Upper lobe of right lung (tissue), 1 donor: ENCODE measurements around the gene CD207. TPM values are rescaled to one million over a fixed set of nuclear protein-coding genes. Genes with fewer than 3 reads are reported as not detected.
A peak's percentile ranks its signal among the peaks of the same experiment; 100 is the strongest.

Experiments
- ATAC-seq: fragments of 200-7000 bp; cut with Tn5 transposase; one replicate; pipeline ENCODE4 v1.9.1; 2020; ENCODE audit warnings: mild to moderate bottlenecking, moderate library complexity
- DNase-seq: peaks from one replicate; pipeline ENCODE4 v3.0.0-alpha.2; 2020
- H3K27ac ChIP-seq: fragments of 200-600 bp; one replicate; pipeline ENCODE4 v1.8.0; 2022
- H3K27me3 ChIP-seq: fragments of 200-600 bp; one replicate; pipeline ENCODE4 v1.8.0; 2022; ENCODE audit warnings: mild to moderate bottlenecking
- H3K36me3 ChIP-seq: fragments of 200-600 bp; one replicate; pipeline ENCODE4 v1.8.0; 2022
- H3K4me1 ChIP-seq: fragments of 200-600 bp; one replicate; pipeline ENCODE4 v1.8.0; 2022
- H3K4me3 ChIP-seq: fragments of 200-600 bp; one replicate; pipeline ENCODE4 v1.8.0; 2022; ENCODE audit warnings: mild to moderate bottlenecking
- H3K9me3 ChIP-seq: fragments of 200-600 bp; one replicate; pipeline ENCODE4 v1.8.0; 2022
- intact Hi-C: fragments of 100-400 bp; cut with DNase I; formaldehyde crosslinking; loops from one replicate; pipeline ENCODE4 v1.11.0; 2022
- total RNA-seq: library from RNA; stranded (reverse); fragmentation: NEBNext Ultra II Directional; extraction: Animal tissue kit (Norgen Biotek cat#: 25700); gene quantifications from one replicate; pipeline ENCODE4 v1.2.1, GENCODE V29; 2021
- TF ChIP-seq, protein P1 (sequence below): fragments of 200-600 bp; IDR thresholded peaks from one replicate; pipeline ENCODE4 v1.8.0; 2022; ENCODE audit warnings: antibody characterized with exemption
- donor health status: DM: no; HTN: yes; CAD: no; lungs with severe emphysema.

The CD207 gene
- total RNA-seq, 1 donor from 2014 or later, result 3.6 TPM

DNA sequence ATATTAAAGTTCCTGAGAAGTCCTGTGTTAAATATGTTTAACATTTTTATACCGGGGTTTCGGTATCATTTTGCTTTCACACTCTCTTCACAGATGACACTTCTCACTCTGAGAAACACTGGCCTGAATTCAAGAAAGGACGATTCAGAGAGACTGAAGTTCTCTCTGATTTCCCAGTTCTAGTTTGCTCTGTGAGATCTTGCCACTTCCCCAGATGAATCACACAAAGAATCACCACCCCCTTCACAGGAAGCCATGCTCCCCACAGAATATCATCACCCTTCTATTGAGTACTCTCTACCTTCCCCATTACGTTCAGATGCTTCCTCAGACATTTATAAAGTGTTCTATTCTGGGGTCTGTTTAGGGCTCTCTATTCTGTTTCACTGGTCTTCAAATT, 16.1 kb upstream of the CD207 start:
- Histone ChIP-seq H3K27ac (no peak overlapping the region), H3K4me3 (no peak overlapping the region), H3K27me3 (no peaks in the 10 kb centered on the region), H3K4me1 (no peaks in the 10 kb centered on the region), H3K36me3 (no peaks in the 10 kb centered on the region), H3K9me3 (no peaks in the 10 kb centered on the region)
- TF ChIP-seq, protein P1, sequence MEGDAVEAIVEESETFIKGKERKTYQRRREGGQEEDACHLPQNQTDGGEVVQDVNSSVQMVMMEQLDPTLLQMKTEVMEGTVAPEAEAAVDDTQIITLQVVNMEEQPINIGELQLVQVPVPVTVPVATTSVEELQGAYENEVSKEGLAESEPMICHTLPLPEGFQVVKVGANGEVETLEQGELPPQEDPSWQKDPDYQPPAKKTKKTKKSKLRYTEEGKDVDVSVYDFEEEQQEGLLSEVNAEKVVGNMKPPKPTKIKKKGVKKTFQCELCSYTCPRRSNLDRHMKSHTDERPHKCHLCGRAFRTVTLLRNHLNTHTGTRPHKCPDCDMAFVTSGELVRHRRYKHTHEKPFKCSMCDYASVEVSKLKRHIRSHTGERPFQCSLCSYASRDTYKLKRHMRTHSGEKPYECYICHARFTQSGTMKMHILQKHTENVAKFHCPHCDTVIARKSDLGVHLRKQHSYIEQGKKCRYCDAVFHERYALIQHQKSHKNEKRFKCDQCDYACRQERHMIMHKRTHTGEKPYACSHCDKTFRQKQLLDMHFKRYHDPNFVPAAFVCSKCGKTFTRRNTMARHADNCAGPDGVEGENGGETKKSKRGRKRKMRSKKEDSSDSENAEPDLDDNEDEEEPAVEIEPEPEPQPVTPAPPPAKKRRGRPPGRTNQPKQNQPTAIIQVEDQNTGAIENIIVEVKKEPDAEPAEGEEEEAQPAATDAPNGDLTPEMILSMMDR, result no peak
- intact Hi-C loops, result no loop called here
- DNase-seq (no peak), ATAC-seq (peak; percentile 93)

DNA sequence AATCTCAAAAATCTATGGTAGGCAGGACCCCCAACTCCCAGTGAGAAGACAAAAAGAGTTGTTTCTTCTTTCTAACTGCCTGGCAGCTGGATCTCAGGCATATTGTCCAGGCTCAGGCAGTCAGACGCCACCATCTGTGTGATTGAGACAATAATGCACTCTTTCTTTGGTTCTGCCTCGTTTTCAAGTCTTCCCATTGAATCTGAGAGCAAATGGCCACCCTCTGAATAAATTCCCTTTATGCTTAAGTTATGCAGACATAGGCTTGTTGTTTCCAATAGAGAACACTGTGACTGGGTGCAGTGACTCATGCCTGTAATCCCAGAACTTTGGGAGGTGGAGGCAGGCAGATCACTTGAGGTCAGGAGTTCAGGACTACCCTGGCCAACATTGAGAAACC, 15.3 kb upstream of the CD207 start:
- Histone ChIP-seq H3K4me3 (no peak overlapping the region), H3K4me1 (no peaks in the 10 kb centered on the region), H3K27ac (no peak overlapping the region), H3K27me3 (no peaks in the 10 kb centered on the region), H3K9me3 (no peaks in the 10 kb centered on the region), H3K36me3 (no peaks in the 10 kb centered on the region)
- ATAC-seq (no peak), DNase-seq (no peak)
- intact Hi-C loops, result no loop called here
- TF ChIP-seq, protein P1, result no peak

DNA sequence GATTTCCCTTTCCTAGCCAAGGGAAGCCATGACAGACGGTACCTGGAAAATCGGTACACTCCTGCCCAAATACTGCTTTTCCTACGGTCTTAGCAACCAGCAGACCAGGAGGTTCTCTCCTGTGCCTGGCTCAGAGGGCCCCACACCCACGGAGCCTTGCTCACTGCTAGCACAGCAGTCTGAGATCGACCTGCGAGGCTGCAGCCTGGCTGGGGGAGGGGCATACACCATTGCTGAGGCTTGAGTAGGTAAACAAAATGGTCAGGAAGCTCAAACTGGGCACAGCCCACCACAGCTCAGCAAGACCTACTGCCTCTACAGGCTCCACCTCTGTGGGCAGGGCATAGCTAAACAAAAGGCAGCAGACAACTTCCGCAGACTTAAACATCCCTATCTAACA, 6.8 kb upstream of the CD207 start:
- no peak for ATAC-seq
- Histone ChIP-seq H3K27me3 (peaks cover 8% of the 10 kb centered on the region), H3K9me3 (no peaks in the 10 kb centered on the region), H3K36me3 (no peaks in the 10 kb centered on the region), H3K4me3 (no peak overlapping the region), H3K4me1 (no peaks in the 10 kb centered on the region), H3K27ac (no peak overlapping the region)
- intact Hi-C loops, result no loop called here
- DNase-seq, result no peak
- TF ChIP-seq, protein P1, result no peak

DNA sequence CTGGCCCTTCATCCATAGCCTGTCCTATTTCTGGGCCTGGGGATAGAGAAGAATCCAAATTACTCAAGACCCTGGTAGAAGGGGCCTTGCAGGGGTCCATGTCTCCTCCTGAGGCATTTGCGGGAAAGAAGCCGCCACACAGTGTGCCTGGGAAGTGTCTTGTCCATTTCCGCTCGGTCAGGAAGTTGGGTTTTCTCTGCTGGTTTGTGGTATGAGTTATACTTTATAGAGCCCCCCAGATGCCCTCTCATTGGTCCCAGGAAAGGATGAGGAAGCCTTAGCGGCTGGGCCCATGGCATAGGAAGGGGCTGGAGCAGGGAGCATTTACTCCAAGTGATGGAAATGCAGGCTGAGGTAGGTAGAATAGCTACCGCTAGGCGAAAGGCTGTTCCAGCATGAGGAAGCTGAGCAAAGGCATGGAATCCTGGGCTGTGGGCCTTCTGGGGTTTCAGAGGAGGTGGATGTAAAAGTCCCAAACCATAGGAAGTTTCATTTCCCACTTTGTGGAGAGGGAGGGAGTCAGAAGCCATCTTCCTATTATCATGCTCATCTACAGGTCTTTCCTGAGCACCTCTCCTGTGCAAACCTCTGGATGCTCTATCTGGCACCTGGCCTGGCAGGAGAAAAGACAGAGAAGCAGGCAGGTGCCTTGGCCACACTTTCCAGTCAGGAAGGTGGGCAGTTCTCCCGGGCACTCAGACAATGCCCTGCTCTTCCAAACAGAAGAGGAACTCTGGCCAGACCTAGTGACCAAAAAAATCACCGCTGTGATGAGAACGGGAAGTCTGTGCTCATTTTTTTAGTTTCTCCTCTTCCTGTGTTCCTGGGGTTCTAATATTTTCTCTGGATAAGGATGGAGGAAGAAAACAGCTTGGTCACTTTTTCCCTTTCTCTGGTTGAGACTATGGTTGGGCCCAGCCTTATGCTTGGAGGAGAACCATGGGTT, 2.6 kb upstream of the CD207 start:
- Histone ChIP-seq H3K36me3 (no peaks in the 10 kb centered on the region), H3K27ac (no peak overlapping the region), H3K4me1 (no peaks in the 10 kb centered on the region), H3K27me3 (peaks cover 8% of the 10 kb centered on the region), H3K4me3 (no peak overlapping the region), H3K9me3 (no peaks in the 10 kb centered on the region)
- TF ChIP-seq, protein P1, result no peak
- intact Hi-C loops, result no loop called here
- peak; percentile 31 for DNase-seq
- no peak for ATAC-seq

DNA sequence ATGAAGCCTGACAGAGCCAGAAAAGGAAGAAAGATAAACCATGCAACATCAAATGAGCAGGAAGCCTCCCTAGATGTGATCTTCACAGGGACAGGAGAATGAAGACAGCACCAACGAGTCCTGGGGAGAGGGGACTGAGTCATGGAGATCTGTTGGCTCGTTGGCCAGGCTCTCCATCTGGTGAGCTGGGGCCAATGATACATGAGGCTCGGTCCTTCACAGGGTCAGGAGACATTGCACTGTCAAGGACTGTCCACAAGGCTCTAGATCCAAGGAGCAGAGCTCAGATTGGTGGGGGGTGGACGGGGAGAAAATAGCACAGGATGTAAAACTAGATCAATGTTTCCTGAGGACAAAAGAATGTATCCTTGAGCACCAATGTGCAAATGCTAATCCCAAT, 735 bp downstream of the CD207 start:
- Histone ChIP-seq H3K4me1 (no peaks in the 10 kb centered on the region), H3K27me3 (no peaks in the 10 kb centered on the region), H3K27ac (no peak overlapping the region), H3K4me3 (no peak overlapping the region), H3K36me3 (no peaks in the 10 kb centered on the region), H3K9me3 (no peaks in the 10 kb centered on the region)
- no peak for DNase-seq
- ATAC-seq, result no peak
- TF ChIP-seq, protein P1, result no peak
- intact Hi-C loops, result no loop called here
